GM18867 (cell line): ENCODE results near the gene PIM3.

ENCODE experiments used
- ATAC-seq: cut with Tn5 transposase; IDR thresholded peaks from one replicate; pipeline ENCODE4 v1.9.1; 2021; ENCODE audit warnings: mild to moderate bottlenecking, moderate library complexity; ENCODE audit not compliant: unreplicated experiment

Gene PIM3

GRCh38 chr22:49960159-49961004 is at the start of gene PIM3:
Gene PIM3, plus strand, starts transcription at chr22:49960772. Its CDS starts 176 bp downstream, at chr22:49960948.
- peak; percentile 73 for ATAC-seq

GRCh38 chr22:49911881-49912625 is 48.5 kb upstream of the PIM3 start:
- ATAC-seq, result no peak

GRCh38 chr22:49913026-49913425 is 47.5 kb upstream of the PIM3 start:
- ATAC-seq, result no peak

- ATAC-seq, result no peak
These were observed 47.1 kb upstream of the PIM3 start for GRCh38 chr22:49913446-49913845.

- ATAC-seq, result no peak
These were observed 46.3 kb upstream of the PIM3 start for GRCh38 chr22:49914256-49914655.

GRCh38 chr22:49915610-49916009 is 45.0 kb upstream of the PIM3 start:
- ATAC-seq, result no peak

- no peak for ATAC-seq
These were observed 43.7 kb upstream of the PIM3 start for GRCh38 chr22:49916831-49917230.

GRCh38 chr22:49917974-49918910 is 42.3 kb upstream of the PIM3 start, which contains the start of the genes ALG12 and CRELD2:
Gene ALG12, minus strand, starts transcription at chr22:49918438. Its CDS starts 4,673 bp downstream, at chr22:49913765.
Gene CRELD2, plus strand, starts transcription at chr22:49918634. Its CDS starts 136 bp downstream, at chr22:49918770.
- ATAC-seq, result peak; percentile 88

GRCh38 chr22:49918911-49919881 is 41.4 kb upstream of the PIM3 start:
- no peak for ATAC-seq

- no peak for ATAC-seq
These were observed 39.7 kb upstream of the PIM3 start for GRCh38 chr22:49920859-49921258.

- ATAC-seq, result no peak
These were observed 38.9 kb upstream of the PIM3 start for GRCh38 chr22:49921508-49922278.

- ATAC-seq, result no peak
These were observed 38.1 kb upstream of the PIM3 start for GRCh38 chr22:49922484-49922883.

GRCh38 chr22:49922926-49923325 is 37.6 kb upstream of the PIM3 start:
- ATAC-seq, result no peak

GRCh38 chr22:49923445-49923844 is 37.1 kb upstream of the PIM3 start:
- no peak for ATAC-seq

GRCh38 chr22:49924113-49924833 is 36.3 kb upstream of the PIM3 start:
- no peak for ATAC-seq

- no peak for ATAC-seq
These were observed 34.9 kb upstream of the PIM3 start for GRCh38 chr22:49925525-49926128.

- no peak for ATAC-seq
These were observed 33.7 kb upstream of the PIM3 start for GRCh38 chr22:49926916-49927315.
